GM10266 (cell line): Measurements from ENCODE around the gene AS3MT.

ENCODE experiments used
- DNase-seq: peaks from one replicate; pipeline ENCODE4 v3.0.0; 2012; ENCODE audit errors: extremely low spot score
- CTCF ChIP-seq: IDR thresholded peaks from 2 replicates; pipeline ENCODE4 v1.5.1; 2012; ENCODE audit warnings: mild to moderate bottlenecking, low read depth; ENCODE audit not compliant: control insufficient read depth, insufficient read depth; ENCODE audit errors: missing control alignments

AS3MT gene

GRCh38 chr10:102945449-102945848 lies 76.2 kb downstream of the AS3MT start:
- no peak for TF ChIP-seq CTCF
- DNase-seq = no peak

GRCh38 chr10:102945962-102946361 lies 76.7 kb downstream of the AS3MT start:
- DNase-seq = no peak
- no peak for TF ChIP-seq CTCF

- no peak for DNase-seq
- TF ChIP-seq CTCF = no peak
These were observed 77.7 kb downstream of the AS3MT start for GRCh38 chr10:102946992-102947391.

GRCh38 chr10:102948176-102948575 lies 78.9 kb downstream of the AS3MT start:
- TF ChIP-seq CTCF = no peak
- DNase-seq = no peak

- no peak for TF ChIP-seq CTCF
- DNase-seq = no peak
These were observed 79.5 kb downstream of the AS3MT start for GRCh38 chr10:102948786-102949185.

GRCh38 chr10:102949916-102950315 lies 80.6 kb downstream of the AS3MT start:
- no peak for DNase-seq
- TF ChIP-seq CTCF = no peak

GRCh38 chr10:102951316-102951715 lies 82.0 kb downstream of the AS3MT start:
- no peak for DNase-seq
- TF ChIP-seq CTCF = no peak
